Heart right ventricle (tissue), 16 donors: ENCODE measurements around the gene NAA20. TPM values are rescaled to one million over a fixed set of nuclear protein-coding genes. Genes with fewer than 3 reads are reported as not detected.

Source experiments
- ATAC-seq, 8 donors: fragments of 200-7000 bp; cut with Tn5 transposase; one replicate each; pipeline ENCODE4 v1.9.1; 2020; ENCODE audit warnings: mild to moderate bottlenecking in 8 of 8, moderate library complexity in 8 of 8, moderate number of reproducible peaks in 1 of 8
- DNase-seq, 2 donors: peaks; one replicate each; pipeline ENCODE4 v3.0.0-alpha.2; 2020
- H3K27ac ChIP-seq, 10 donors: fragments of 200-600 bp; sonication (generic) in 2 of 10; one replicate each; pipeline versions ENCODE4 v1.5.0 to v1.8.0; 2020 to 2022; ENCODE audit warnings: mild to moderate bottlenecking in 3 of 10
- H3K27me3 ChIP-seq, 7 donors: fragments of 200-600 bp; one replicate each; pipeline ENCODE4 v1.8.0; 2021 to 2022; ENCODE audit warnings: mild to moderate bottlenecking in 2 of 7
- H3K36me3 ChIP-seq, 9 donors: fragments of 200-600 bp; sonication (generic) in 1 of 9; one replicate each; pipeline versions ENCODE4 v1.5.0 to v1.8.0; 2020 to 2022; ENCODE audit warnings: mild to moderate bottlenecking in 2 of 9
- H3K4me1 ChIP-seq, 9 donors: fragments of 200-600 bp; sonication (generic) in 1 of 9; one replicate each; pipeline versions ENCODE4 v1.5.0 to v1.8.0; 2020 to 2022; ENCODE audit warnings: mild to moderate bottlenecking in 4 of 9
- H3K4me3 ChIP-seq, 10 donors: fragments of 200-600 bp; sonication (generic) in 2 of 10; one replicate each; pipeline versions ENCODE4 v1.5.0 to v1.8.0; 2020 to 2022; ENCODE audit warnings: mild to moderate bottlenecking in 7 of 10, moderate library complexity in 2 of 10
- H3K9me3 ChIP-seq, 11 donors: fragments of 200-600 bp in 10 of 11; sonication (generic) in 2 of 11; one replicate each; pipeline versions ENCODE4 v1.5.0 to v1.8.0; 2013 to 2022; ENCODE audit warnings: mild to moderate bottlenecking in 2 of 11, control low read depth in 1 of 11, moderate library complexity in 1 of 11
- WGBS, 2 donors: extraction: QIAGEN DNeasy Blood & Tissue Kit; methylation state at CpG; one replicate each; pipeline ENCODE4 v1.1.7; 2013; ENCODE audit warnings: inconsistent platforms in 1 of 2; 5-methylcytosine and 5-hydroxymethylcytosine counted together
- intact Hi-C, 10 donors: fragments of 100-400 bp; cut with DNase I; formaldehyde crosslinking; loops; one replicate each; pipeline versions ENCODE4 v1.11.1 to v1.14.2; 2022
- polyA plus RNA-seq, 2 donors: library from polyadenylated mRNA; stranded (reverse); fragments of 200-250 nt; gene quantifications; one replicate each; pipeline ENCODE4 v1.2.3, GENCODE V29; 2013
- total RNA-seq, 10 donors: library from RNA; stranded (reverse); fragmentation: NEBNext Ultra II Directional in 3 of 10; extraction: Animal tissue kit (Norgen Biotek cat#: 25700) in 3 of 10; gene quantifications; one replicate each; pipeline versions ENCODE4 v1.2.1 to v1.2.4, GENCODE V29; 2021 to 2023
- TF ChIP-seq, protein P1 (sequence below), 9 donors: fragments of 200-600 bp; sonication (generic) in 2 of 9; IDR thresholded peaks; one replicate each; pipeline versions ENCODE4 v1.5.0 to v1.8.0; 2021 to 2022; ENCODE audit warnings: antibody characterized with exemption in 9 of 9, mild to moderate bottlenecking in 5 of 9, moderate library complexity in 1 of 9
- donor health status: Arrhythmogenic right ventricular cardiomyopathy.
- donor health status: ischemic (EF 13 %, LVEDD 7.1; RV severe dilation, severe dysfunction).
- donor health status: healthy with polysubstance abuse.
- donor health status: DM: no; HTN: yes; CAD: no.
- donor health status: DM: no; HTN: no; CAD: no.
- donor health status: ischemic (EF 25% LVEDD 6.9; RV normal size, moderate dysfunction).
- donor health status: ischemic (EF 25% LVEDD 5.7; RV mildly dilated, moderate dysfunction).
- donor health status: healthy.
- donor health status: DM: yes; HTN: yes; CAD: no.
- donor health status: Ischemic cardiomyopathy.
- donor health status: ischemic (EF 35%, LVEDD 5.7; RV mildly dilated, moderate dysfunction).
- donor health status: nonischemic (EF 11% LVEDD 7.7; RV severe dilation, severe dysfunction).
- donor health status: DM: yes; HTN: yes; CAD: no.
- donor health status: PGD.
- donor health status: ischemic (EF 29% LVEDD 5.4; RV normal size, mild dysfunction).
- donor health status: nonischemic (EF 23%, LVEDD 6.1; RV moderate dilation, normal function).

NAA20 gene
- total and polyA plus RNA-seq, 12 donors, result 53.7 to 98.1 (median 64.5) TPM

DNA sequence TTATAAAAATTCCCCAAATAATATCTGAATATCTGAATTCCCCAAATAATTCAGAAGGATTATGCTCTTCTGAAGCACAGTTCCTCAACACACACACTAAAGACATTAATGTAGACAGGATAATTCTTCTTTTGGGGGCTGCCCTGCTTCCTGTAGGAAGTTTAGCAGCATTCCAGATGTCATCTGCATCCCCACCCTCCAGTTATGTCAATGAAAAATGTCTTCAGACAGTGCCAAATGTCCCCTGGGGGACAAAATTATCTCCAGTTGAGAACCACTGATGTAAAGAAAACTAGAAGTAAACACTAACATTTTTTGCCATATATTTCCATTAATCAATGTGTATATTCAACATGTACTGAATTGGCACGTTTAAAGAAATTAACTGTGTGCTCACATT, 25.9 kb upstream of the NAA20 start:
- TF ChIP-seq, protein P1, sequence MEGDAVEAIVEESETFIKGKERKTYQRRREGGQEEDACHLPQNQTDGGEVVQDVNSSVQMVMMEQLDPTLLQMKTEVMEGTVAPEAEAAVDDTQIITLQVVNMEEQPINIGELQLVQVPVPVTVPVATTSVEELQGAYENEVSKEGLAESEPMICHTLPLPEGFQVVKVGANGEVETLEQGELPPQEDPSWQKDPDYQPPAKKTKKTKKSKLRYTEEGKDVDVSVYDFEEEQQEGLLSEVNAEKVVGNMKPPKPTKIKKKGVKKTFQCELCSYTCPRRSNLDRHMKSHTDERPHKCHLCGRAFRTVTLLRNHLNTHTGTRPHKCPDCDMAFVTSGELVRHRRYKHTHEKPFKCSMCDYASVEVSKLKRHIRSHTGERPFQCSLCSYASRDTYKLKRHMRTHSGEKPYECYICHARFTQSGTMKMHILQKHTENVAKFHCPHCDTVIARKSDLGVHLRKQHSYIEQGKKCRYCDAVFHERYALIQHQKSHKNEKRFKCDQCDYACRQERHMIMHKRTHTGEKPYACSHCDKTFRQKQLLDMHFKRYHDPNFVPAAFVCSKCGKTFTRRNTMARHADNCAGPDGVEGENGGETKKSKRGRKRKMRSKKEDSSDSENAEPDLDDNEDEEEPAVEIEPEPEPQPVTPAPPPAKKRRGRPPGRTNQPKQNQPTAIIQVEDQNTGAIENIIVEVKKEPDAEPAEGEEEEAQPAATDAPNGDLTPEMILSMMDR (IDR thresholded peaks at IDR 0.05), result no peak
- WGBS, 2 donors, result 19 to 33% methylated on average over 1 of the region's 1 CpG
- Histone ChIP-seq H3K9me3 (no peaks in the 10 kb centered on the region), H3K4me1 (peaks cover 43 to 100% (median 94%) of the 10 kb centered on the region in 9 donors), H3K27ac (peak overlapping the region in 5 of 10 donors; percentile 4 to 79 (median 22)), H3K27me3 (no peaks in the 10 kb centered on the region), H3K4me3 (no peak overlapping the region), H3K36me3 (peaks cover 0 to 85% (median 21%) of the 10 kb centered on the region in 9 donors)
- intact Hi-C loops, result loop anchor here in 7 of 10 donors (5.0 to 10.0 kb wide), 9 partner anchors 49 to 299 kb away; no protein-coding TSS in a partner anchor
- ATAC-seq (no peak), DNase-seq (no peak)

DNA sequence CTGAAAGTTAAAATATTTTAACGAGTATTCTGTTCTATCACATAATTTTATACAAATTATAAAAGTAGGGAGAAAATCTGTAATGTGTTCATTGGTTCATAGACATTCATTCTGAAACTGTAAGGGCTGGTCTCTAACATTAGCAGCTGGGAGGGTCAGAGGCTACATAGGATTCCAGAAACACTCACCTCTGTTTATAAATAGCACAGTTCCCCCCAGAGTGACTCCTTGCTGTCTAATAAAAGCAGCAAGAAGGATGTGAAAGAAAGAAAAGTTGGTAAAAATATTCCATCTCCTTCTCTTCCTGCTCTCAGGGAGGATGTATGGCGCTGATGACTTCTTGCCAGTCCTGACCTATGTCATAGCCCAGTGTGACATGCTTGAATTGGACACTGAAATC, 25.3 kb upstream of the NAA20 start:
- 54 to 62% methylated on average over 2 of the region's 2 CpGs for WGBS, 2 donors
- H3K4me1 ChIP-seq, result peaks cover 45 to 100% (median 94%) of the 10 kb centered on the region in 9 donors
- ATAC-seq, result peak in 1 of 8 donors; percentile 24
- DNase-seq, result no peak
- H3K27ac ChIP-seq, result peak overlapping the region in 6 of 10 donors; percentile 4 to 81 (median 26)
- intact Hi-C loops, result loop anchor here in 7 of 10 donors (5.0 to 10.0 kb wide), 9 partner anchors 50 to 300 kb away; no protein-coding TSS in a partner anchor
- no peaks in the 10 kb centered on the region for H3K27me3 ChIP-seq
- TF ChIP-seq, protein P1 (IDR thresholded peaks at IDR 0.05), result no peak
- no peaks in the 10 kb centered on the region for H3K9me3 ChIP-seq
- H3K4me3 ChIP-seq, result no peak overlapping the region
- peaks cover 0 to 85% (median 21%) of the 10 kb centered on the region in 9 donors for H3K36me3 ChIP-seq

DNA sequence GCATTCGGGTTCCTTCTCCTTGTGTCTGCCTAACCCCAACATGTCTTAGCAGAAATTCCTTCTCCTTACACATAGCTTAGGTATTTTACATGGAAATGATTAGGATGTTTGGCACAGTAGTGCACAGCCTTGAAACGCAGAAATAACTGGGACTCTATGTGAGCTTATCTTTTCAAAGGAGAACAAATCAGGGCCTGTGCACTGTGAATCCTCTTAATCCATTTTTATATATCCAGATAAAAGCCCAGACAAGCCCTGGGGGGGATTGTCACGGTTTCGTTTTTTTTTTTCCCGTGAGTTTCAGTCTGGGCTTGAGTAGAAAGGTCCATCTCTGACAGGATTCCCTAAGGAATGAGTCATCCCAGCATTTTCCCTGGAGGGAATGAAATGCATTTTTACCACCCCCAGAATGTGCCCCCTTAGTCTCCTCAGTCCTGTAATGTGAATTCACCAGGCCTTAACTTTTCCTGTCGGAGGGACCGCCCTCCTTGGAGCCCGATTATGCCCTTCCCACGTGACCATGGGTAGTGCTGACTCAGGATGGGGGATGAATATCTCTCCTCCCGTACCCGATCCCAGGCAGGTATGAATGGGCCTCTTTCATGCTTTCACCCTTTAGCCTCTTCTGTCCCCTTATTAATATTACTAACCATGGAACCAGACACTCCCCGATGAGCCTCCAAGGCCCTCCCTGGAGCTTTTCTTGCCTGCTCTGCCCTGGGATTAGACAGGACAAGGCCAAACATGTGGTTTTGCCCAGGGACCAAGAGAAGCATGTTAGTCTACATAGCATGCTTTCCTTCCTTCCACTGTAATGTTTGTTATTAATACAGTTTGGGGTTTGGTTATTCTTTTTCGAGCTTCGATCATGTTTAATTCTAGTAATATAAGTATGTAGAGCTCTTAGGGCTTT, 23.9 kb upstream of the NAA20 start:
- peak; percentile 58 to 74 (median 66) for ATAC-seq
- peak in 1 of 2 donors; percentile 60 for DNase-seq
- intact Hi-C loops, result loop anchor here in 7 of 10 donors (5.0 to 10.0 kb wide), 9 partner anchors 51 to 301 kb away; no protein-coding TSS in a partner anchor
- peaks cover 0 to 89% (median 26%) of the 10 kb centered on the region in 9 donors for H3K36me3 ChIP-seq
- H3K9me3 ChIP-seq, result no peaks in the 10 kb centered on the region
- H3K4me3 ChIP-seq, result no peak overlapping the region
- peaks cover 42 to 100% (median 89%) of the 10 kb centered on the region in 9 donors for H3K4me1 ChIP-seq
- TF ChIP-seq, protein P1 (IDR thresholded peaks at IDR 0.05), result no peak
- H3K27ac ChIP-seq, result peak overlapping the region; percentile 17 to 81 (median 72)
- WGBS, 2 donors, result 29 to 30% methylated on average over 14 of the region's 14 CpGs
- H3K27me3 ChIP-seq, result no peaks in the 10 kb centered on the region

DNA sequence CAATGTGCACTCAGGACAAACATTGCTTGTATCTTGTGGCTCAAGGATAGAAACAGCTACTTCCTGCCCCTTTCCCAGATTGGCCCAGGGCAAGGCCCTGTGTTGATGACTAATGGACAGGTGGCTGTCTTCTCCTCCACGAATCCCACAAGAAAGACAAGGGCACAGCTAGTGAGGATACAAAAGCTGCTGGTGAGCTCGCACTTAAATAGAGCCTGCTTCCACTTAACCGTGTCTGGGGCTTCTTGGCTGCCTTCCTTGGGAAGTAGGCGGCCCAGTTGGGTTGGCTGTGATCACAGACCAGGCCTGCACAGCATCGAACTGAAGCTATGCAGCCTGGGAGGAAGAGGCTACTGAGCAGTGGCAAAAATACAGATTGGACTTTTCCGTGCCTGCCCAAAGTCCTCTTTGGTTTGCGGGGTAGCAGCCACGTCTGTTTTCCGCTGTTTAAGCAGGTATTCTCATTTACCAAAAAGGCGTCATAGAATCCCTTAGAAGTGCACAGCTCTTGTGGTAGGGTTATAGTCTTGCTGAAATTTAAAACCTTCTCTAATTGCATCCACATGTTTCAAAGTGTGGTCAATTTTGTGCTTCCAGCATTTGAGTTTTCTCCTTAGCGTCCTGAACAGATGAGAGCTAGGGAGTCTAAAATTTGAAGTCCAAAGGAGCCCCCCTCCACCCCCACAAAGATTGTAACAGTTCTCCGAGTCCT, 23.0 kb upstream of the NAA20 start:
- Histone ChIP-seq H3K9me3 (no peaks in the 10 kb centered on the region), H3K4me3 (no peak overlapping the region), H3K27ac (peak overlapping the region; percentile 17 to 81 (median 72)), H3K27me3 (no peaks in the 10 kb centered on the region), H3K4me1 (peaks cover 42 to 100% (median 80%) of the 10 kb centered on the region in 9 donors), H3K36me3 (peaks cover 0 to 96% (median 35%) of the 10 kb centered on the region in 9 donors)
- ATAC-seq, result peak; percentile 50 to 87 (median 74)
- WGBS, 2 donors, result 35 to 42% methylated on average over 12 of the region's 12 CpGs
- DNase-seq, result peak; percentile 52 to 60
- intact Hi-C loops, result loop anchor here in 9 of 10 donors (2.0 to 10.0 kb wide), 11 partner anchors 52 to 302 kb away; no protein-coding TSS in a partner anchor
- TF ChIP-seq, protein P1 (IDR thresholded peaks at IDR 0.05), result no peak
